ENCODE data around the gene PRKAB1. TPM values are rescaled to one million over a fixed set of nuclear protein-coding genes. Genes with fewer than 3 reads are reported as not detected.

Gene PRKAB1
- total and polyA plus RNA-seq, 2 experiments from 2014 or later, result 16.3 to 31.0 TPM

DNA sequence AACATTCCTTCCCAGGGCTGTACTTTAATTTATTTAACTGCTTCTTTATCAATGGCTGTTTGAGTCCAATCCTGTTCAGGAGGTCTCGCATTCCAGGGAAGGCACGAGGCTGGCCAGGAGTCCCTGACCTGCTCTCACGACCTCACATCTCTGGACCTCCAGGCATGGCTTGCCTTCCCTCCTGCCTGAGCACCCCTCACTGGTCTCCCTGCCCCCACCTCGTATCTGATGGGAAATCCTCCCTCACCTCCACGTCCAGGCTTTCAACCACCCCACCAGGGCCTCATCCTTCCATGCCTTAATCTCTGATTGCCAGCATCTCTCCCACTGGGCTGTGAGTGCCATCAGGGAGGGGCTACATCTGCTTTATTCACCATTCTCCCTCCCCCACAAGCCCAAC is 29.0 kb downstream of the PRKAB1 start:
- Histone ChIP-seq H4K20me1 (replicated peaks; ENCODE audit: insufficient read depth) (no peaks in the 10 kb centered on the region; the same call in 1 of the 2 replicates), H3K4me1 (ENCODE audit: insufficient read depth) (no peaks in the 10 kb centered on the region), H3K4me2 (no peak overlapping the region), H3K27me3 (ENCODE audit: insufficient read depth) (no peaks in the 10 kb centered on the region), H3F3A (replicated peaks; ENCODE audit: low read depth) (no peaks in the 10 kb centered on the region), H3K36me3 (ENCODE audit: insufficient read depth) (peaks cover 13% of the 10 kb centered on the region), H2AFZ (no peak overlapping the region), H3K4me3 (no peak overlapping the region), H3K27ac (ENCODE audit: low read depth) (no peak overlapping the region), H3K9me2 (ENCODE audit: insufficient read depth) (no peaks in the 10 kb centered on the region), H3K79me2 (replicated peaks; ENCODE audit: insufficient read depth) (no peaks in the 10 kb centered on the region)
- H3K4me1 Mint-ChIP-seq, result peaks cover 7% of the 10 kb centered on the region; the same call in 2 of the 3 replicates
- DNase-seq (ENCODE audit: low spot score), result no peak
- peak overlapping the region; percentile 55; the same call in 1 of the 2 replicates for H3K27ac Mint-ChIP-seq
- peaks cover 46% of the 10 kb centered on the region for H3K36me3 Mint-ChIP-seq (ENCODE audit: low read depth)
- H3K4me3 Mint-ChIP-seq, result no peak overlapping the region
- no peak for ATAC-seq
- TF ChIP-seq ZNF114 (CRISPR knock-in tag; IDR thresholded peaks at IDR 0.05) (no peak), ZNF331 (CRISPR knock-in tag; IDR thresholded peaks at IDR 0.05; ENCODE audit: low read depth) (no peak), JUNB (IDR thresholded peaks at IDR 0.05; ENCODE audit: unreplicated experiment) (no peak)
- TF ChIP-seq, protein P1, sequence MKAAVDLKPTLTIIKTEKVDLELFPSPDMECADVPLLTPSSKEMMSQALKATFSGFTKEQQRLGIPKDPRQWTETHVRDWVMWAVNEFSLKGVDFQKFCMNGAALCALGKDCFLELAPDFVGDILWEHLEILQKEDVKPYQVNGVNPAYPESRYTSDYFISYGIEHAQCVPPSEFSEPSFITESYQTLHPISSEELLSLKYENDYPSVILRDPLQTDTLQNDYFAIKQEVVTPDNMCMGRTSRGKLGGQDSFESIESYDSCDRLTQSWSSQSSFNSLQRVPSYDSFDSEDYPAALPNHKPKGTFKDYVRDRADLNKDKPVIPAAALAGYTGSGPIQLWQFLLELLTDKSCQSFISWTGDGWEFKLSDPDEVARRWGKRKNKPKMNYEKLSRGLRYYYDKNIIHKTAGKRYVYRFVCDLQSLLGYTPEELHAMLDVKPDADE (IDR thresholded peaks at IDR 0.05), result no peak
- H3K27me3 Mint-ChIP-seq (ENCODE audit: insufficient read depth, low read depth, poor library complexity), result peaks cover 9% of the 10 kb centered on the region
- no peaks in the 10 kb centered on the region for H3K9me3 Mint-ChIP-seq

DNA sequence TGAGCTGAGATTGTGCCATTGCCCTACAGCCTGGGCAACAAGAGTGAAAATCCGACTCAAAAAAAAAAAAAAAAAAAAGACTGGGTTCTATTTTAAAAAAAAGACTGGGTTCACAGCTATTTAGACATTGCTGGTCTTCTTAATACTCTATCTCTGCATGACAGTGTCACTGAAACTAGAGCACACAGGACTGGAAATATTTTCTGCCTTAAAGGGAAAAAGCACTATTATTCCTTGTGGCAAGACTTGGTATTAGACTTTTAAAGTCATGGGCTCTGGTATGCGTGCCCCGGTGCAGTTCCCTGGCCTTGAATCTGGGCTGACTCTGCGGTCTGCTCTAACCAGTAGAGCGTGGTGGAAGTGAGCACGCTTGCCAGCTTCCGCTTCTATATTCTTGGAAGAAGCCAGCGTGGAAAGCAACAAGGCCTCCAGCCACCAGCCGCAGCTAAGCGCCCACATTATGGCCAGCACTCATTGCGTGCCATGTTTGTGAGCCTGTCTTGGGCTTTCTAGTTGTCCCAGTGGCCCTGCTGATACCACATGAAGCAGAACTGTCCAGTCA is 31.3 kb downstream of the PRKAB1 start:
- Mint-ChIP-seq H3K4me3 (no peak overlapping the region), H3K27me3 (ENCODE audit: insufficient read depth, low read depth, poor library complexity) (peaks cover 6% of the 10 kb centered on the region), H3K9me3 (no peaks in the 10 kb centered on the region), H3K4me1 (peaks cover 7% of the 10 kb centered on the region; the same call in 2 of the 3 replicates), H3K27ac (no peak overlapping the region), H3K36me3 (ENCODE audit: low read depth) (peaks cover 48% of the 10 kb centered on the region)
- H3K4me3 ChIP-seq, result no peak overlapping the region
- H3K27ac ChIP-seq (ENCODE audit: low read depth), result no peak overlapping the region
- H3K9me2 ChIP-seq (ENCODE audit: insufficient read depth), result no peaks in the 10 kb centered on the region
- no peaks in the 10 kb centered on the region for H3K4me1 ChIP-seq (ENCODE audit: insufficient read depth)
- DNase-seq (ENCODE audit: low spot score) (no peak), ATAC-seq (no peak)
- no peak for TF ChIP-seq ZNF331 (CRISPR knock-in tag; IDR thresholded peaks at IDR 0.05; ENCODE audit: low read depth)
- TF ChIP-seq, protein P1 (IDR thresholded peaks at IDR 0.05), result no peak
- no peaks in the 10 kb centered on the region for H3F3A ChIP-seq (replicated peaks; ENCODE audit: low read depth)
- no peak overlapping the region for H3K4me2 ChIP-seq
- no peak overlapping the region for H2AFZ ChIP-seq
- peaks cover 13% of the 10 kb centered on the region for H3K36me3 ChIP-seq (ENCODE audit: insufficient read depth)
- H4K20me1 ChIP-seq (replicated peaks; ENCODE audit: insufficient read depth), result no peaks in the 10 kb centered on the region; the same call in 1 of the 2 replicates
- H3K27me3 ChIP-seq (ENCODE audit: insufficient read depth), result no peaks in the 10 kb centered on the region
- H3K79me2 ChIP-seq (replicated peaks; ENCODE audit: insufficient read depth), result no peaks in the 10 kb centered on the region

DNA sequence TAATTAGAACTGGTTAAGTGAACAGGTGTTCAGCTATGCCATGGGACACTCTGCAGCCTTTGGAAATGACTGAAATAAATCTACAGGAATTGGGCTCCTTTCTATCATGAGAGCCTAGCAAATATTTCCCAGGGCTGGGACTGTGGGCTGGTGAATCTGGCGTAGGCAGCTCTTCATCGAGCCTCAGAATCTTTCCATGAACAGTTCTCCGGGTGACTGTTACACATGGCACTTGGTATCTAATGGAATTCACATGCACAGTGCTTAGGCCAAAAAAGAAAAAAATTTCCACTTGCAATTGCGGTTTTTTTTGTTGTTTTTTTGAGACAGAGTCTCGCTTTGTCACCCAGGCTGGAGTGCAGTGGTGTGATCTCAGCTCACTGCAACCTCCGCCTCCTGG is 32.1 kb downstream of the PRKAB1 start:
- H3K4me3 Mint-ChIP-seq, result no peak overlapping the region
- Histone ChIP-seq H3K79me2 (replicated peaks; ENCODE audit: insufficient read depth) (no peaks in the 10 kb centered on the region), H3K4me3 (no peak overlapping the region), H3F3A (replicated peaks; ENCODE audit: low read depth) (no peaks in the 10 kb centered on the region), H3K4me2 (no peak overlapping the region), H3K9me2 (ENCODE audit: insufficient read depth) (no peaks in the 10 kb centered on the region), H3K4me1 (ENCODE audit: insufficient read depth) (no peaks in the 10 kb centered on the region), H4K20me1 (replicated peaks; ENCODE audit: insufficient read depth) (no peaks in the 10 kb centered on the region; the same call in 1 of the 2 replicates), H2AFZ (no peak overlapping the region), H3K27me3 (ENCODE audit: insufficient read depth) (no peaks in the 10 kb centered on the region), H3K27ac (ENCODE audit: low read depth) (no peak overlapping the region), H3K36me3 (ENCODE audit: insufficient read depth) (peaks cover 13% of the 10 kb centered on the region)
- H3K9me3 Mint-ChIP-seq, result no peaks in the 10 kb centered on the region
- H3K27me3 Mint-ChIP-seq (ENCODE audit: insufficient read depth, low read depth, poor library complexity), result peaks cover 6% of the 10 kb centered on the region
- H3K27ac Mint-ChIP-seq, result no peak overlapping the region
- DNase-seq (ENCODE audit: low spot score) (no peak), ATAC-seq (no peak)
- peaks cover 53% of the 10 kb centered on the region for H3K36me3 Mint-ChIP-seq (ENCODE audit: low read depth)
- peaks cover 7% of the 10 kb centered on the region; the same call in 2 of the 3 replicates for H3K4me1 Mint-ChIP-seq
- TF ChIP-seq POLR2AphosphoS5 (IDR thresholded peaks at IDR 0.05; ENCODE audit: low read depth), result no peak
- TF ChIP-seq CREB1 (CRISPR knock-in tag; IDR thresholded peaks at IDR 0.05; ENCODE audit: low read depth), result no peak
- TF ChIP-seq NANOG (IDR thresholded peaks at IDR 0.05; ENCODE audit: borderline replicate concordance), result no peak
- TF ChIP-seq EZH2phosphoT487 (IDR thresholded peaks at IDR 0.05; ENCODE audit: unreplicated experiment), result no peak
- TF ChIP-seq, protein P1 (IDR thresholded peaks at IDR 0.05), result no peak

Data from GM23338 (cell line).